ENCODE measurements around the gene CCDC9B. TPM values are rescaled to one million over a fixed set of nuclear protein-coding genes. Genes with fewer than 3 reads are reported as not detected.

CCDC9B gene
- total RNA-seq, 1 donor from 2014 or later = 0.39 TPM

GRCh38 chr15:40332113-40332781 is 8.5 kb downstream of the CCDC9B start:
- intact Hi-C loops (cut with micrococcal nuclease) = loop anchor here (1.0 kb wide), 1 partner anchor 11 kb away; no protein-coding TSS in a partner anchor

- intact Hi-C loops (cut with micrococcal nuclease) = loop anchor here (1.0 kb wide), 1 partner anchor 10 kb away; no protein-coding TSS in a partner anchor
Measured at GRCh38 chr15:40331637-40332036, 9.1 kb downstream of the CCDC9B start.

GRCh38 chr15:40331026-40331425 is 9.7 kb downstream of the CCDC9B start:
- intact Hi-C loops (cut with micrococcal nuclease) = no loop called here

- intact Hi-C loops (cut with micrococcal nuclease) = no loop called here
Measured at GRCh38 chr15:40330368-40330836, 10.3 kb downstream of the CCDC9B start.

- intact Hi-C loops (cut with micrococcal nuclease) = loop anchor here (10.0 kb wide), 1 partner anchor 365 kb away; the partner anchor contains the start of gene RAD51
Measured at GRCh38 chr15:40329804-40330203, 10.9 kb downstream of the CCDC9B start.

GRCh38 chr15:40328751-40329150 is 12.0 kb downstream of the CCDC9B start:
- intact Hi-C loops (cut with micrococcal nuclease) = loop anchor here (10.0 kb wide), 1 partner anchor 366 kb away; the partner anchor contains the start of gene RAD51

GRCh38 chr15:40328176-40328575 is 12.6 kb downstream of the CCDC9B start:
- intact Hi-C loops (cut with micrococcal nuclease) = loop anchor here (10.0 kb wide), 1 partner anchor 367 kb away; the partner anchor contains the start of gene RAD51

- intact Hi-C loops (cut with micrococcal nuclease) = loop anchor here (10.0 kb wide), 1 partner anchor 367 kb away; the partner anchor contains the start of gene RAD51
Measured at GRCh38 chr15:40327457-40327856, 13.3 kb downstream of the CCDC9B start.

GRCh38 chr15:40325700-40326099 is 15.0 kb downstream of the CCDC9B start:
- intact Hi-C loops (cut with micrococcal nuclease) = loop anchor here (10.0 kb wide), 1 partner anchor 369 kb away; the partner anchor contains the start of gene RAD51

- intact Hi-C loops (cut with micrococcal nuclease) = loop anchor here (10.0 kb wide), 1 partner anchor 370 kb away; the partner anchor contains the start of gene RAD51
Measured at GRCh38 chr15:40325188-40325587, 15.6 kb downstream of the CCDC9B start.

- intact Hi-C loops (cut with micrococcal nuclease) = loop anchor here (1.0 to 10.0 kb wide), 12 partner anchors 34 to 793 kb away; partner anchors contain the start of genes BAHD1, CCDC32, DISP2 and EIF2AK4
Measured at GRCh38 chr15:40323953-40324937, 16.5 kb downstream of the CCDC9B start.

GRCh38 chr15:40323239-40323952 is 17.3 kb downstream of the CCDC9B start, which contains the start of gene INAFM2:
Gene INAFM2 (plus strand): TSS chr15:40323692. CDS start chr15:40324056, 364 bp downstream.
- intact Hi-C loops (cut with micrococcal nuclease) = loop anchor here (1.0 to 10.0 kb wide), 12 partner anchors 35 to 794 kb away; partner anchors contain the start of genes BAHD1, CCDC32, DISP2 and EIF2AK4

GRCh38 chr15:40322531-40323238 is 18.1 kb downstream of the CCDC9B start:
- intact Hi-C loops (cut with micrococcal nuclease) = loop anchor here (1.0 to 10.0 kb wide), 12 partner anchors 36 to 795 kb away; partner anchors contain the start of genes BAHD1, CCDC32, DISP2 and EIF2AK4

GRCh38 chr15:40320931-40321371 is 19.8 kb downstream of the CCDC9B start:
- intact Hi-C loops (cut with micrococcal nuclease) = loop anchor here (1.0 to 10.0 kb wide), 8 partner anchors 11 to 796 kb away; partner anchors contain the start of genes EIF2AK4, INO80, PLCB2 and RAD51

- intact Hi-C loops (cut with micrococcal nuclease) = loop anchor here (5.0 to 10.0 kb wide), 4 partner anchors 103 to 797 kb away; partner anchors contain the start of genes EIF2AK4, INO80 and RAD51
Measured at GRCh38 chr15:40320409-40320808, 20.3 kb downstream of the CCDC9B start.

- intact Hi-C loops (cut with micrococcal nuclease) = no loop called here
Measured at GRCh38 chr15:40317580-40317979, 23.2 kb downstream of the CCDC9B start.

GRCh38 chr15:40316931-40317330 is 23.8 kb downstream of the CCDC9B start:
- intact Hi-C loops (cut with micrococcal nuclease) = no loop called here

- intact Hi-C loops (cut with micrococcal nuclease) = no loop called here
Measured at GRCh38 chr15:40314723-40315276, 25.9 kb downstream of the CCDC9B start.

Measured in T-helper 1 cell treated with Interleukin-12 subunit alpha and Interleukin-12 subunit beta and Interleukin-4 antibody, amounts not matched to agents 30 ng/mL and 1 ng/mL, for 36 hours (primary cell).